ENCODE results near the gene SENP3. TPM values are rescaled to one million over a fixed set of nuclear protein-coding genes. Genes with fewer than 3 reads are reported as not detected.
A peak's percentile ranks its signal among the peaks of the same experiment; 100 is the strongest.

The SENP3 gene
- total and polyA plus RNA-seq, 9 donors = 33.8 to 43.6 (median 41.3) TPM

DNA sequence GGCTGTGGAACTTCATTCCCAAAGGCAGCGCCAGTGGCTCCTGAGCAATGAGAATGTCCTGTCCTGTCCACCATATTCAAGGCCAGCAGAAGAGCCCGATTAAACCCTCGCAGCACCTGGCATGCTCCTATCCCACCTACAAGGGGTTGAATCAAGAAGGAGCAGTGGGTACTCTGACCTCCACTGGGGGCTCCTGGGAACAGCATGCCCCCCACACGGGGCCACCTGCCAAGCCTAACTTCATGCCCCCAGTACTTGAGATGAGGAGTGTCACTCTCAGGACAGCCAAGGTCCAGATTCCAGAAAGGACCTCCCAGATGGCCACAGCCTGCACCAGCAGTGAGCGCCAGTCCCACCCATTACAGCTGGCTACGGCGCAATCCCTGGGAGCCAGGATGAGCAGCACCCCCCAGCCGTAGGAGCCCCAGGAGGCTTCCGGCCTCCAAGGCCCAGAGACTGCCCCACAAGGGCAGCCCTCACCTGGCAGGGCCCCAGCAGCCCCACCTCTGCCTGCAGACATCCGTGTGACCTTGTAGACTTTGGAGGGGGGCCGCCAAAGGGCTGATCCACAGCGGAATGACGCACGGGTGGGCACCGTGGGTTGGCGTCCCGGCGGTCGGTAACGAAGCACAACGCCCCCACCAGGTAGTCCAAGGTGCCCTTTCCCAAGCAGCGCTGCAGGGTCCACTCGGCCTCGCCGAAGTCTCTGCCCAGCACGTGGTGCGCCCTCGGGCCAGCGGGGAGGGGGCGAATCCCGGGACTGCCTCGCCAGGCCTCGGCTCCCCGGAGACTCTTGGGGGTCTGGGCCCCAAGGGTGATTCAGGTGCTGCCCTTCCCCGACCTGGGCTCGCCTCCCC, 20.9 kb downstream of the SENP3 start:
- Histone ChIP-seq H3K27ac (ENCODE audit: low read length) (peak overlapping the region; percentile 97), H3K36me3 (ENCODE audit: control insufficient read depth, insufficient read depth, low read length) (peaks cover 50% of the 10 kb centered on the region), H3K4me1 (ENCODE audit: control insufficient read depth, insufficient read depth, low read length) (peaks cover 56% of the 10 kb centered on the region), H3K4me3 (ENCODE audit: low read length) (peak overlapping the region; percentile 62), H3K9me3 (replicated peaks; ENCODE audit: control insufficient read depth, low read depth, low read length) (no peaks in the 10 kb centered on the region), H3K27me3 (ENCODE audit: control insufficient read depth, insufficient read depth, low read length) (no peaks in the 10 kb centered on the region)
- 88% methylated on average over 32 of the region's 36 CpGs for WGBS (ENCODE audit: insufficient coverage)
- no peak for DNase-seq

DNA sequence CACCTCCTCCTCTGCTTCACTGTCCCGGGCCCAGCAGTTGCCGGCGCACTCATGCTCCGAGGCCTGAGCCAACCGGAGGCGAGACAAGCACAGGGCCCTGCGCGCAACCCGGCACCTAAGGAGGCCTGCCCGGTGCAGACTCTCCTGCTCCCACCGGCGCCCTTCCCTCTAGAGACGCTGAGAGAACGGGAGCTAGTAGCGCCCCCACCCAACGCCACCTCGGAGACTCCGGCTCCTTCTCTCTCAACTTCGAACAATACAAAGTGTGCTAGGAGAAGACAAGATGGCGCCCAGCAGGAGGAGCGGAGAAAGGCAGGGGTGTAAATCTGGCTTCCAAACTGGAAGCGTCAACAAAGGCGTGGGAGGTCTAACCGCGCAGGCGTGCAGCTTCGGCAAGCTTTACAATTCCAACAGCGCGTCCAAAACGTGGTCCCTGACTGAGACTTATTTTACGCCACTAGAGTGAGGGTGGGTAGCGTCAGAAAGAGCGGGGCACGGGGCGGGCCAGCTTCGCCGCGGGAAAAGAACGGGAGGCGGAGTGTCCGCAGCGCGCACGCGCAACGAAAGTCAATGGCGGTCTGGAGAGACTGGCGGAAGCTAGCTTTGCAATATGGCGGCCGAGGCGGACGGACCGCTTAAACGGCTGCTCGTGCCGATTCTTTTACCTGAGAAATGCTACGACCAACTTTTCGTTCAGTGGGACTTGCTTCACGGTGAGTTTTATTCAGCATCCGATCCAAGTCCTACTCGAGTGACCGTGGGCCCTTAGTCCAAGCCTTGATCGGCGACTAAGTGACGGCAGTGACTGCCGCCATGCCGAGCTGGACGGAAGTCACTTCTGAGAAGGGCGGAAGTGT, 21.8 kb downstream of the SENP3 start, which contains the start of gene MPDU1:
Gene MPDU1, plus strand, starts transcription at position 600 of the 857 bp plus-strand sequence. Its CDS starts 11 bp downstream, at position 611.
- Histone ChIP-seq H3K4me3 (ENCODE audit: low read length) (peak within 1 kb of the TSS; percentile 62), H3K27me3 (ENCODE audit: control insufficient read depth, insufficient read depth, low read length) (no peaks in the 10 kb centered on the region), H3K36me3 (ENCODE audit: control insufficient read depth, insufficient read depth, low read length) (peaks cover 43% of the 10 kb centered on the region), H3K9me3 (replicated peaks; ENCODE audit: control insufficient read depth, low read depth, low read length) (no peaks in the 10 kb centered on the region), H3K27ac (ENCODE audit: low read length) (peak within 1 kb of the TSS; percentile 97), H3K4me1 (ENCODE audit: control insufficient read depth, insufficient read depth, low read length) (peaks cover 64% of the 10 kb centered on the region)
- 2% methylated on average over 56 of the region's 69 CpGs for WGBS (ENCODE audit: insufficient coverage)
- peak; percentile 100 for DNase-seq

DNA sequence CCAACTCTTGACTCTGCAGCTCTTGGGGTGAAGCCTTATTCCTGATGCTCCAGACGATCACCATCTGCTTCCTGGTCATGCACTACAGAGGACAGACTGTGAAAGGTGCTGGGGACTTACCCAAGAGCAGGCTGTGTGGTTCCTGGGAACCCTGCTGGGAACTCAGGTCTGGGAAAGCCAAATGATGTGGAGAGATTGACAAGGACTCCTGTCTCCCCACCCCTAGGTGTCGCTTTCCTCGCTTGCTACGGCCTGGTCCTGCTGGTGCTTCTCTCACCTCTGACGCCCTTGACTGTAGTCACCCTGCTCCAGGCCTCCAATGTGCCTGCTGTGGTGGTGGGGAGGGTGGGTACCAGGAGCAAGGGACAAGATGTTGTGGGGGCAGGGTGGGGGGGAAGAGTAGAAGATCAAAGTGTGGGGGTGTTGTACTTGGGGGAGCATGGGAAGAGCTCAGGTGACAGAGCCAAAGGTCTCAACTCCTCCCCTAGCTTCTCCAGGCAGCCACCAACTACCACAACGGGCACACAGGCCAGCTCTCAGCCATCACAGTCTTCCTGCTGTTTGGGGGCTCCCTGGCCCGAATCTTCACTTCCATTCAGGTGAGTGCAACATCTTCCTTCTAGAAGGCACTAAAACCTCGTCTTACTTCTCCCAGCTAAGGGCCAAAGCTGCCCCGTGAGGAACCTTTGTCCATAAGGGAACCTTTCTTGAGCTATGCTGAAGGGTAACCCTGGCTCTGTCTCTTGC, 25.1 kb downstream of the SENP3 start:
- Histone ChIP-seq H3K4me1 (ENCODE audit: control insufficient read depth, insufficient read depth, low read length) (peaks cover 71% of the 10 kb centered on the region), H3K27me3 (ENCODE audit: control insufficient read depth, insufficient read depth, low read length) (no peaks in the 10 kb centered on the region), H3K9me3 (replicated peaks; ENCODE audit: control insufficient read depth, low read depth, low read length) (no peaks in the 10 kb centered on the region), H3K27ac (ENCODE audit: low read length) (peak overlapping the region; percentile 56), H3K36me3 (ENCODE audit: control insufficient read depth, insufficient read depth, low read length) (peaks cover 31% of the 10 kb centered on the region), H3K4me3 (ENCODE audit: low read length) (no peak overlapping the region)
- no peak for DNase-seq
- WGBS (ENCODE audit: insufficient coverage) = 57% methylated on average over 3 of the region's 9 CpGs

DNA sequence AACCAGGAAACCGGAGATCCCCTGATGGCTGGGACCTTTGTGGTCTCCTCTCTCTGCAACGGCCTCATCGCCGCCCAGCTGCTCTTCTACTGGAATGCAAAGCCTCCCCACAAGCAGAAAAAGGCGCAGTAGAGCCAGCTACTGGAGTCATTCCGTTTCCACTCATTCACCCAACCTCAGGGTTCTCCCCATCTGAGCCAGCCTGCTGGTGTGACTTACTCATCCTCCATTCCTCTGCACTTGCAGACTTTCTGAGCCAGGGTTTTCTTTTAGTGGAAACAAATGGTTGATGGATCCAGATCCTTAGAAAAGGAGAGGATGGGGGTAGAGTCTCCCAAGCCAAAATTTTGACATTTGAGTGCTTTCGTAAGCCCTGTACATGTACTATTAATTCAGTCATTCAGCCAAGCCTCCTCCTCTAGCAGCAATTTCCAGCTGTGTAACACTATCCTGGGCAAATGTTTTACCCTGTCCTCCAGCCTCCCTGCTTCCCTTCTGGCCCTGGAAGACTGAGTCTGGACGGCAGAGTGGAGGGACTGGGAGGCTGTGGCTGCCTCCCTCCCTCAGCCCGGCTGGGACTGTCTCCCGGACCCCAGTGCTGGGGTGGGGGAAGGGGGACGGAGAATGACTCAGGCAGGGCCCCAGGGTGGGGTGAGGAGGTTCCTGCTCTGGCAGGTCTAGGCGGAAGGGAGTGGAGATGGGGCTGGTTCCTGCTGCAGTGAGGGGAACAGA, 25.9 kb downstream of the SENP3 start:
- DNase-seq = peak; percentile 71
- H3K27me3 ChIP-seq (ENCODE audit: control insufficient read depth, insufficient read depth, low read length) = no peaks in the 10 kb centered on the region
- H3K36me3 ChIP-seq (ENCODE audit: control insufficient read depth, insufficient read depth, low read length) = peaks cover 39% of the 10 kb centered on the region
- H3K9me3 ChIP-seq (replicated peaks; ENCODE audit: control insufficient read depth, low read depth, low read length) = no peaks in the 10 kb centered on the region
- no peak overlapping the region for H3K4me3 ChIP-seq (ENCODE audit: low read length)
- WGBS (ENCODE audit: insufficient coverage) = 50% methylated on average over 7 of the region's 12 CpGs
- H3K27ac ChIP-seq (ENCODE audit: low read length) = peak overlapping the region; percentile 56
- H3K4me1 ChIP-seq (ENCODE audit: control insufficient read depth, insufficient read depth, low read length) = peaks cover 63% of the 10 kb centered on the region

DNA sequence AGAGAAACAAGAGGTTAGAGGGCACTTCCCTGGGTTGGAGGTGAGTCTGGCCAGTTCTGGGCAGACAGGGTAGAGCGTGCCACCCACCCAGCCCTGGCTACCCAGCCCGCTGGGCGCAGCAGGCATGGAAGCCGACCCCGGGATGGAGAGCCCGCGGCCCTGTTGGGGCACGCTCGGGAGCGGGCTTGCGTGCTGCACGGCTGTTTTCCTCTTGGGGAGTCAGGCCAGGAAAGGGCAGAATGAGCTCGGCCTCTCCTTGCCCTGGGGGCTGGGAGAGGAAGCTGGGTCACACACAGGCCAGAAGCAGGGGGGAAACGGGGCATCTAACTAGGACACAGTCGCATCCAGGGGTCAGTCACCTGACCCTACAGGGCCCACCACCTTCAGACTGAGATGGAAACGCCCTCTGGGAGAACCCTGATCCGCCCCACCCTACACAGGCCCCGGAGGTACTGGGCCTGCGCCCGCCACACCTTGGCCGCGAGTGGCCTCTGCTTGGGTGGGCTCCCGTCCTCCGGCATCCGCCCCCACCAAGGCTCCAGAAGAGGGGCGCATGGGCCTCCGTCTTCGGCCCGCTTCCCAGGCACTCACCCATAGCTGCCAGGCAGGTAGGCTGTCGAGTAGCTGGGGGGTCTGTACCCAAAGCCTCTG, 27.0 kb downstream of the SENP3 start:
- peaks cover 55% of the 10 kb centered on the region for H3K4me1 ChIP-seq (ENCODE audit: control insufficient read depth, insufficient read depth, low read length)
- peak overlapping the region; percentile 23 for H3K27ac ChIP-seq (ENCODE audit: low read length)
- H3K36me3 ChIP-seq (ENCODE audit: control insufficient read depth, insufficient read depth, low read length) = peaks cover 49% of the 10 kb centered on the region
- H3K4me3 ChIP-seq (ENCODE audit: low read length) = peak overlapping the region; percentile 48
- no peaks in the 10 kb centered on the region for H3K9me3 ChIP-seq (replicated peaks; ENCODE audit: control insufficient read depth, low read depth, low read length)
- DNase-seq = no peak
- H3K27me3 ChIP-seq (ENCODE audit: control insufficient read depth, insufficient read depth, low read length) = no peaks in the 10 kb centered on the region
- WGBS (ENCODE audit: insufficient coverage) = 52% methylated on average over 27 of the region's 30 CpGs

DNA sequence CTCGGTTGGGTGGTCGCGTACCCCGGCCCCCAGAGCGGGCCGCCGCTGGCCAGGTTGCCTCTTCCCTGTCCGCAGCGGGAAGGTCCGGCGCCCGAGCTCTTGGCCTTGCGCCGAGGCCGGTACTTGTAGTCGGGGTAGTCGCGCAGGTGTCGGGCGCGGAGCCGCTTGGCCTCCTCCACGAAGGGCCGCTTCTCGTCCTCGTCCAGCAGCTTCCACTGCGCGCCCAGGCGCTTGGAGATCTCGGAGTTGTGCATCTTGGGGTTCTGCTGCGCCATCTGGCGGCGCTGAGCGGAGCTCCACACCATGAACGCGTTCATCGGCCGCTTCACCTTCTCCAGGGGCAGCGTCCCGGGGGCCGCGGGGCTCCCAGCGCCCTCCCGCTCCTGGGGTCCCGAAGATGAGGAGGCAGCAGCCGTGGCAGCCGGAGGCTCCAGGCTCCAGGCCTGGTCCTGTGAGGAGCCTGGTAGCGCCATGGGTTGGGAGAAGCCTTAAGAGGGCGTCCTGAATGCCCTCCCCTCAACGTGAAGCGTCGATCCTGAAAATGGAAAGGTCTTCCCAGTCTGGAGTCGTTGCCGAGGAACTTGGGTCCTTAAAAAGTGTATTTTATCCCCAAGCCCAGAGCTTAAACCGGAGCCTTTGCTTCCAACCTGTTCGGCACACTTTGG, 27.6 kb downstream of the SENP3 start:
- Histone ChIP-seq H3K27me3 (ENCODE audit: control insufficient read depth, insufficient read depth, low read length) (no peaks in the 10 kb centered on the region), H3K4me3 (ENCODE audit: low read length) (peak overlapping the region; percentile 48), H3K4me1 (ENCODE audit: control insufficient read depth, insufficient read depth, low read length) (peaks cover 53% of the 10 kb centered on the region), H3K27ac (ENCODE audit: low read length) (no peak overlapping the region), H3K36me3 (ENCODE audit: control insufficient read depth, insufficient read depth, low read length) (peaks cover 55% of the 10 kb centered on the region), H3K9me3 (replicated peaks; ENCODE audit: control insufficient read depth, low read depth, low read length) (no peaks in the 10 kb centered on the region)
- WGBS (ENCODE audit: insufficient coverage) = 8% methylated on average over 55 of the region's 56 CpGs
- DNase-seq = peak; percentile 94

DNA sequence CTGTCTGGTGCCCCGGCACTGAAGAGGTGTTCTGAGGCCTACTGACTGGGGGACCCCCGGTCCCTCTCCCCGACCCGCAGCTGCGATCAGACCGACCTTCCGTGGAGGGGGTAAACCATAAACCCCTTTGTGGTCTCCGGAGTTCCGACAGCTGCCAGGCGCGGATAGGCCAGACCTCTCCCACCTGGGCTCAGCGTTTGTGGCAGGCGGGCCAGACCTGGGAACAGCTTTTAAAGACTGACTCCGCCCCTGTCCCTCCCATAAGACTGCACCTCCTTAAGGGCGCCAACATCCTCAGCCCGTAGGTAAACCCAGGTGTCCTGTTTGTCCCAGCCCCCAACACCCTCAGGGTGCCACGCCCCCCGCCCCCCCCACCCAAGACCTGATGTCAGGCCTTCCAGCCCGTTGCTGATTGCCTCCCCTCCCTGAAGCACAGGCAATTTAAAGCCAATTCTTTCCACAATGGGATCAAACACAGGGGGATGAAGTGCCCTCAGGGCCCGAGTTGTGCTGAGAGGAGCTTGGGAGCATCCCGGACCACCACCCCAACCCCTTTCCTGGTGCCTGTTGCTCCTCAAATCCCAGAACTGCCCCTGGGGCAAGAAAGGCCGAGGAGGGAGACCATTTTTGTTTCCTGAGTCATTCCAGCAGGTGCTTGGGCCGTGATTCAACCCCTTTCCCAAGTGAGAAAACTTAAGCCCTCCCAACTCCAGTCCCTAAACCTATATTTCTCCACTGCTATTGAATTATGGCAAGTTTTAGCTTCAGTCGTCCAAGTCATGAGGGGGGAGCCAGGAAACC, 28.4 kb downstream of the SENP3 start, which contains the start of gene SOX15:
Gene SOX15, minus strand, starts transcription at position 204 of the 801 bp plus-strand sequence. CDS start 418 bp downstream, outside the sequence.
- H3K4me1 ChIP-seq (ENCODE audit: control insufficient read depth, insufficient read depth, low read length) = peaks cover 46% of the 10 kb centered on the region
- peak within 1 kb of the TSS; percentile 18 for H3K27ac ChIP-seq (ENCODE audit: low read length)
- 52% methylated on average over 12 of the region's 24 CpGs for WGBS (ENCODE audit: insufficient coverage)
- no peaks in the 10 kb centered on the region for H3K27me3 ChIP-seq (ENCODE audit: control insufficient read depth, insufficient read depth, low read length)
- peaks cover 63% of the 10 kb centered on the region for H3K36me3 ChIP-seq (ENCODE audit: control insufficient read depth, insufficient read depth, low read length)
- peak within 1 kb of the TSS; percentile 48 for H3K4me3 ChIP-seq (ENCODE audit: low read length)
- no peaks in the 10 kb centered on the region for H3K9me3 ChIP-seq (replicated peaks; ENCODE audit: control insufficient read depth, low read depth, low read length)
- DNase-seq = peak; percentile 80

DNA sequence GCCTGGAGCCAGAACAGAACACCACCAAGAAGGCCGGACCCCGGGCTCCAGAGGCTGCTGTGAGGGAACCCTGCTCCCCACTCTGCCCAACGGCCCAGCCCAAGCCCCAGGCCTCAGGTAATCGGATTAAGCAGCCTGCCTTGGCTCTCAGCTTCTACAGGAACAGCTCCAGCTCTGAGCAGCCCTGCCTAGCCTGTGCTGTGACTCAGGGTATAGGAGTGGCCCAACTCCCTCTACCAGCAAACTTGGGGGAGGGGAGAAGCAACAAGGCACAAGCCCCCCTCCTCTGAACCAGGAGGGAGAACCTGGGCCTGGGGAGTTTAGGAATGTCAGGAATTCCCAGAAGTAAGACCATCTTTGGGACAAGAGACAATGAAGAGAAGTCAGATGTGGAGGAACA, 29.0 kb downstream of the SENP3 start:
- peaks cover 67% of the 10 kb centered on the region for H3K36me3 ChIP-seq (ENCODE audit: control insufficient read depth, insufficient read depth, low read length)
- H3K4me1 ChIP-seq (ENCODE audit: control insufficient read depth, insufficient read depth, low read length) = peaks cover 44% of the 10 kb centered on the region
- no peaks in the 10 kb centered on the region for H3K9me3 ChIP-seq (replicated peaks; ENCODE audit: control insufficient read depth, low read depth, low read length)
- no peak for DNase-seq
- WGBS (ENCODE audit: insufficient coverage) = 33% methylated on average over 3 of the region's 4 CpGs
- no peaks in the 10 kb centered on the region for H3K27me3 ChIP-seq (ENCODE audit: control insufficient read depth, insufficient read depth, low read length)
- H3K27ac ChIP-seq (ENCODE audit: low read length) = peak overlapping the region; percentile 18
- H3K4me3 ChIP-seq (ENCODE audit: low read length) = no peak overlapping the region
